HuH-7 (cell line): ENCODE data around the gene SDK1.

ENCODE experiments used
- DNase-seq: peaks from one replicate; pipeline ENCODE4 v3.0.0; 2011; ENCODE audit warnings: low spot score

Gene SDK1

GRCh38 chr7:3464900-3465622, 164.0 kb downstream of the SDK1 start:
- DNase-seq = no peak

GRCh38 chr7:3466261-3466660, 165.2 kb downstream of the SDK1 start:
- no peak for DNase-seq

GRCh38 chr7:3469641-3470040, 168.6 kb downstream of the SDK1 start:
- DNase-seq = no peak

- no peak for DNase-seq
Observed at GRCh38 chr7:3480197-3480596, 179.1 kb downstream of the SDK1 start.

GRCh38 chr7:3481435-3481834, 180.4 kb downstream of the SDK1 start:
- DNase-seq = no peak

- DNase-seq = peak; percentile 30
Observed at GRCh38 chr7:3482147-3482921, 181.3 kb downstream of the SDK1 start.

- no peak for DNase-seq
Observed at GRCh38 chr7:3486841-3487240, 185.8 kb downstream of the SDK1 start.

GRCh38 chr7:3488829-3489228, 187.8 kb downstream of the SDK1 start:
- DNase-seq = no peak

GRCh38 chr7:3493499-3493898, 192.4 kb downstream of the SDK1 start:
- DNase-seq = no peak

GRCh38 chr7:3494947-3495346, 193.9 kb downstream of the SDK1 start:
- DNase-seq = no peak

- no peak for DNase-seq
Observed at GRCh38 chr7:3495530-3495929, 194.5 kb downstream of the SDK1 start.

GRCh38 chr7:3495954-3496353, 194.9 kb downstream of the SDK1 start:
- DNase-seq = no peak

GRCh38 chr7:3497796-3498195, 196.7 kb downstream of the SDK1 start:
- no peak for DNase-seq

GRCh38 chr7:3501671-3502070, 200.6 kb downstream of the SDK1 start:
- no peak for DNase-seq

GRCh38 chr7:3504384-3504783, 203.3 kb downstream of the SDK1 start:
- DNase-seq = no peak

- DNase-seq = no peak
Observed at GRCh38 chr7:3510101-3511020, 209.3 kb downstream of the SDK1 start.

GRCh38 chr7:3517344-3517743, 216.3 kb downstream of the SDK1 start:
- DNase-seq = no peak

GRCh38 chr7:3518546-3518945, 217.5 kb downstream of the SDK1 start:
- DNase-seq = no peak

GRCh38 chr7:3520206-3520605, 219.2 kb downstream of the SDK1 start:
- no peak for DNase-seq

- DNase-seq = no peak
Observed at GRCh38 chr7:3527496-3528124, 226.6 kb downstream of the SDK1 start.

GRCh38 chr7:3533040-3533439, 232.0 kb downstream of the SDK1 start:
- no peak for DNase-seq
